Stimulated activated naive CD8-positive, alpha-beta T cell treated with anti-CD3 and anti-CD28 coated beads, Interleukin-15, amount 100 ng/mL, for 72 hours (primary cell): ENCODE results near the gene PTPRT.

Experiments used
- ATAC-seq: fragments of 150-1000 bp; cut with Tn5 transposase; 2 replicates; pipeline ENCODE4 v1.10.0; 2021; ENCODE audit warnings: mild to moderate bottlenecking, moderate library complexity
- DNase-seq, 2 donors: peaks; one replicate each; pipeline ENCODE4 v3.0.0; 2021 to 2022
- H3K27ac Mint-ChIP-seq, 2 donors: one replicate each; pipeline ENCODE4 v1.8.0; 2022; ENCODE audit warnings: mild to moderate bottlenecking in 2 of 2, mixed read lengths in 2 of 2, moderate library complexity in 2 of 2
- H3K27me3 Mint-ChIP-seq: one replicate; pipeline ENCODE4 v1.8.0; 2022; ENCODE audit warnings: mixed read lengths
- H3K4me1 Mint-ChIP-seq: one replicate; pipeline ENCODE4 v1.8.0; 2022; ENCODE audit warnings: mild to moderate bottlenecking, mixed read lengths
- H3K4me3 Mint-ChIP-seq, 2 donors: one replicate each; pipeline ENCODE4 v1.8.0; 2022; ENCODE audit warnings: mild to moderate bottlenecking in 2 of 2, mixed read lengths in 2 of 2, moderate library complexity in 1 of 2
- H3K9me3 Mint-ChIP-seq, 2 donors: one replicate each; pipeline ENCODE4 v1.8.0; 2022; ENCODE audit warnings: mixed read lengths in 2 of 2

PTPRT gene

GRCh38 chr20:42588847-42589246 is 600.9 kb downstream of the PTPRT start:
- H3K4me3 Mint-ChIP-seq = no peak overlapping the region
- H3K4me1 Mint-ChIP-seq = no peaks in the 10 kb centered on the region
- no peak overlapping the region for H3K27ac Mint-ChIP-seq
- DNase-seq = no peak
- no peak for ATAC-seq
- no peaks in the 10 kb centered on the region for H3K9me3 Mint-ChIP-seq
- no peaks in the 10 kb centered on the region for H3K27me3 Mint-ChIP-seq

DNA sequence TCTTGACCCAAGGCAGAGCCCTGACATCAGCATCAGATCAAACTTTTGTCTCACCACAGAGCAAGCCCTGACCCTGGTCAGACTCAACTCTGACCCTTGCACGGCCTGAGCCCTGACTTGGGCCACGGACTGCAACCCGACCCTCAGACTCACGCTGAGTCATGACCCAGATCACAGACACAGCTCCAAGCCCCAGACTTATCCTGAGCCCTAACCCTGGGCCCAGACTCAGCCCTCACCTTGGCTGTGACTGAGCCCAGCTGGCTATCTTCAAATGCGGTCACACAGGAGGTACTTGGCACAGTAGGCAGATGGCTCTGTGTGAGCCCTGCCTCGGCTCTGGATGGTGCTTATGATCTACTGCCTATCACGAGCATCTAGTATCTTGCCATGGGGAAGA is 602.3 kb downstream of the PTPRT start:
- no peak overlapping the region for H3K27ac Mint-ChIP-seq
- no peaks in the 10 kb centered on the region for H3K4me1 Mint-ChIP-seq
- no peak for DNase-seq
- H3K27me3 Mint-ChIP-seq = no peaks in the 10 kb centered on the region
- H3K9me3 Mint-ChIP-seq = no peaks in the 10 kb centered on the region
- H3K4me3 Mint-ChIP-seq = no peak overlapping the region
- no peak for ATAC-seq

DNA sequence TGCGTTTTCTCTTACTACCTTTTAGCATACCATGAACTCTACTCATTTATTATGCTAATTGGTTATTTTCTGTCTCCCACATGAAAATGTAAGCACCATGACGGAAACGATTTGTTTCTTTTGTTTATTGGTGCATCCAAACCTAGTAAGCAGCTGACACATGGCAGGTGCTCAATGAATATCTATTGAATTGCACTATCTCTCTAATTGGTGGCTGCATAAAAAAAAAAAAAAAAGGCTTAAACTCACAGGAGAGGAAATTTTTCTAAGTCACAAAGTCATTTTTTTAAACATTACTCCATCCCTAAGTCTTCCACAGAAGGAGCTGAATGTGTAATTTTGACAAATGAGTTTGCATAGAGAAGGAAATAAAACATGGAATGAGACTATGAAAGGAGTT is 608.4 kb downstream of the PTPRT start:
- Mint-ChIP-seq H3K27me3 (no peaks in the 10 kb centered on the region), H3K4me1 (no peaks in the 10 kb centered on the region), H3K4me3 (no peak overlapping the region), H3K27ac (no peak overlapping the region), H3K9me3 (peaks cover 7 to 9% of the 10 kb centered on the region in 2 donors)
- no peak for ATAC-seq
- no peak for DNase-seq

DNA sequence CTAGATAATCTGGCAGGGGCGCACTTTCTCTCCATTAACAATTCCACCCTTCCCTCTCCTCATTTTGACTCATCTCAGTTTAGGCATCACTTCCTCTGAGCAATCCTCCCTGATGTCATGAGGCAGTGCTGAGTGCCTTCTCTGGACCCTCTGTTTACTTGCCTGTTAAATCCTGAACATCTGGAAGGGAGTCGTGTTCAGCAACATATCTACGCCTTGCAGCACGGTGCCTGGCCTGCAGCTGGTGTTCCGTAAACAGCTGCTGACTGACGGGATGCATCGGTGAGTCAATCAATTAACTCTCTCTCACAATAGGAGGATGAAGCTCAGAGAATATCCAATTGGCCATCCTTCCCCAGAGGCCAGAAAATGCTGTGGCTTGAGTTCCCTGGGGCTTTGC is 613.5 kb downstream of the PTPRT start:
- H3K4me3 Mint-ChIP-seq = no peak overlapping the region
- ATAC-seq (no peak), DNase-seq (no peak)
- no peaks in the 10 kb centered on the region for H3K4me1 Mint-ChIP-seq
- no peaks in the 10 kb centered on the region for H3K27me3 Mint-ChIP-seq
- H3K9me3 Mint-ChIP-seq = peaks cover 4 to 21% of the 10 kb centered on the region in 2 donors
- no peak overlapping the region for H3K27ac Mint-ChIP-seq

GRCh38 chr20:42572320-42573016 is 617.2 kb downstream of the PTPRT start:
- ATAC-seq (no peak), DNase-seq (no peak)
- H3K4me1 Mint-ChIP-seq = no peaks in the 10 kb centered on the region
- no peak overlapping the region for H3K4me3 Mint-ChIP-seq
- no peak overlapping the region for H3K27ac Mint-ChIP-seq
- no peaks in the 10 kb centered on the region for H3K27me3 Mint-ChIP-seq
- H3K9me3 Mint-ChIP-seq = peaks cover 0 to 21% of the 10 kb centered on the region in 2 donors

DNA sequence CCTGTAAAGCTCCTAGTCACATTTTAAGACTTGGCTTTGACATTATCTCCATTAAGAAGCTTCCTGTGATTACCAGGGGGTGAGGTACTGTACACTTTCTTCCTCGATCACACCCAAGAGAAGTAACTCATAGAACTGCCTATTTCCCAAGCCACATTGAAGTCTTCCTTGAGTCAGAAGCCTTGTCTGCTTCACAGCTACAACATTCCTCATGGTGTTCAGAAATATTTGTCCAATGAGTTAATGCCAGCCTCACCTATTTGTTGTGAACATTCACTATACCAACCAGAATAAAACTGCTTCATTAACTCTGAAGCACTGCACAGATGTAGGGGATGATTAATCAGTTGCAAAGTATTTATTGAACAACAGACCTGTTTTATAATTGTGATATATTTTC is 622.3 kb downstream of the PTPRT start:
- Mint-ChIP-seq H3K9me3 (peaks cover 0 to 17% of the 10 kb centered on the region in 2 donors), H3K27ac (no peak overlapping the region), H3K4me1 (no peaks in the 10 kb centered on the region), H3K4me3 (no peak overlapping the region), H3K27me3 (no peaks in the 10 kb centered on the region)
- no peak for DNase-seq
- ATAC-seq = no peak

DNA sequence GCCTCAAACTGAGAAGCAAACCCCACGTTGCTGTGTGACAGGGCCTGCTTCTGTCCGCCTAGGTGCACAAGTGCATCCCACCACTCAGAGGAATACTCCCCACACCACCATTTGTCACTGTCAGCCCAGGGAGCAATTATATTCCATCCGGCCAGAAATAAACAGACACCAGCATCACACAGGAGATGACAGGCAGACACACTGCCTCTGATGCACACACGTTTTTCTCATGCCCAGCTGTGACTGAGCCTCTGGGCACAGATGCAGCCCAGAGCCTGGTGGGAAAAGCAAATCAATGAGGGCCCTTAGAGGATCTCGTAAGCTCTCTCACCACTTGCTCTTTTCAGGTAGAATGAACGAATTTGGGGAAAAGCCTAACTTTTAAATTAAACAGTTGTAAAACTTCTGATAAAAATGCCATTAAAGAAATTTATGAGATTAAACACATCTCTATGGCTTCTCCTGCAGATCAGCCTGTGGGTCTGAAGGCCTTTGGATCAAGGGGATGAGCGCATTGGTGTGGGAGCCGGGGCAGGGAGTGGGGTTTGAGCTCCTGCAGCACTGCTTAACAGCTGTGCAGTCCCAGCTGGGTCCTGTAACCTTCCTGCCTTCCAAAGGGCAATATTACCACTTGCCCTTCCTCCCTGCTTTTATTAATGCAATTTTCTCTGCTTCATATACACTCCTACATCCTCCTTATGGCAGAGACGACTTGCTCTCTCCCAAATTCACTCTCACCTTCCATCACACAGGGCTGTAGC is 624.3 kb downstream of the PTPRT start:
- H3K4me1 Mint-ChIP-seq = no peaks in the 10 kb centered on the region
- H3K27me3 Mint-ChIP-seq = no peaks in the 10 kb centered on the region

DNA sequence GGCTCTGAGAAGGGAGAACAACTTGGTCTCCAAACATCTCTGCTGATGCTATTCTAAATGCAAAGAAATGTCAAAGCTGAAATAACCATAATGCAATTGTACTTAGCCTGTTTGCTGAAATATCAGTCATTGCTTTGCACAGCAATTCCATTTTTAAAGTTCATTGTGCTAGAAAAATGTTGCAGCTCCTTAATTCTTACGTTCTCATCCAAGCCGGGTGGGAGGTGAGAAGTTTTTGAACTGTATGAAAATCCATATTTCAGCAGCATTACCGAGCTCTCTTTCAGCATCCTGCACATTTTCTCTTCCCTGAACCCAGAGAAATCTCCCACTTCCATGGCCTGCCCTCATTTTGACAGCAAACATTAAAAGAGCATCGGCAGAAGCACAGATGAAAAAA is 630.0 kb downstream of the PTPRT start:
- ATAC-seq (no peak), DNase-seq (no peak)
- Mint-ChIP-seq H3K9me3 (no peaks in the 10 kb centered on the region), H3K27me3 (no peaks in the 10 kb centered on the region), H3K4me3 (no peak overlapping the region), H3K4me1 (no peaks in the 10 kb centered on the region), H3K27ac (no peak overlapping the region)

More for the DNA sequence above, 624.3 kb downstream of the PTPRT start:
- Mint-ChIP-seq H3K27ac (no peak overlapping the region), H3K4me3 (no peak overlapping the region), H3K9me3 (no peaks in the 10 kb centered on the region)
- DNase-seq = no peak
- ATAC-seq = no peak

DNA sequence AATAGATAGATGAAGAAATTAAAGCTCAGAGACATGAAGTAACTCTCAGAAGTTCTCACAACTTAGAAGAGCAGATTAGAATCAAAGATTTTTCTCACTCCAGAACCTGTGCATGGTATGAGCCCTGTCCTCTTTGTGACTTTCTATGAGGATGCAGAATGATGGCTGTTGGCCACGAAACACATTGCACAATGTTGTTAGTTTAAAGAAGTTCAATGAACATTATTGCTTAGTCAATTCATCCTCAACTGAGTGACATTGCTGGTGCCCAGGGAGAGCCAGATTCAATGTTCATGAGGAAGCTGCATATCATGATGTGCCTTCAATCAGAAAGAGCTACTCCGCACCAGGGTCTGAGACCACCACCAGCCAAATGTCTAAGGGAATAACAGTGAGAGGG is 633.1 kb downstream of the PTPRT start:
- no peak for ATAC-seq
- DNase-seq = no peak
- no peaks in the 10 kb centered on the region for H3K9me3 Mint-ChIP-seq
- no peaks in the 10 kb centered on the region for H3K4me1 Mint-ChIP-seq
- no peak overlapping the region for H3K27ac Mint-ChIP-seq
- no peak overlapping the region for H3K4me3 Mint-ChIP-seq
- no peaks in the 10 kb centered on the region for H3K27me3 Mint-ChIP-seq

GRCh38 chr20:42553374-42553773 is 636.3 kb downstream of the PTPRT start:
- no peak overlapping the region for H3K27ac Mint-ChIP-seq
- H3K9me3 Mint-ChIP-seq = no peaks in the 10 kb centered on the region
- H3K4me3 Mint-ChIP-seq = no peak overlapping the region
- DNase-seq (no peak), ATAC-seq (no peak)
- H3K27me3 Mint-ChIP-seq = peaks cover 6% of the 10 kb centered on the region
- H3K4me1 Mint-ChIP-seq = no peaks in the 10 kb centered on the region

- no peaks in the 10 kb centered on the region for H3K9me3 Mint-ChIP-seq
- peaks cover 6% of the 10 kb centered on the region for H3K27me3 Mint-ChIP-seq
- no peak overlapping the region for H3K27ac Mint-ChIP-seq
- H3K4me3 Mint-ChIP-seq = no peak overlapping the region
- no peaks in the 10 kb centered on the region for H3K4me1 Mint-ChIP-seq
- ATAC-seq (no peak), DNase-seq (no peak)
Observed at GRCh38 chr20:42549496-42549895, 640.2 kb downstream of the PTPRT start.

DNA sequence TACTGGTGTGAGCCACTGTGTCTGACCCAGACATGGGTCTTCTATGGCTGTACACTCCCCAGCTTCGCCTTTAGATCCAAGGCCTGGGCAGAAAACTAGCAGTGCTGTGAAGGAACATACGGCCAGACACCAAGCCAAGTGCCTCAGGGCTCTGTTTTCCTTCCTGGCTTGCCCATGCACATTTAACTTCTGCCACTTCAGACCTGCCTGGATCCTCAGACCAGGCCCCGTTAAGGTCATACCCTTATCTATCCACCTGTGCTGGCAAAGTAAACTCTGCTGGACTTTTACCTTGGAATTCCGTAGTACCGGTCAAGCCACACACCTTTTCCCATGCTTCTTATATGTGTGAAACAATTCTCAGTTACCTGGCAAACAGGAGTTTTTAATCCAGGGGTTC is 644.8 kb downstream of the PTPRT start:
- DNase-seq = no peak
- H3K4me3 Mint-ChIP-seq = no peak overlapping the region
- H3K4me1 Mint-ChIP-seq = no peaks in the 10 kb centered on the region
- peaks cover 0 to 7% of the 10 kb centered on the region in 2 donors for H3K9me3 Mint-ChIP-seq
- no peak overlapping the region for H3K27ac Mint-ChIP-seq
- H3K27me3 Mint-ChIP-seq = peaks cover 6% of the 10 kb centered on the region
- no peak for ATAC-seq

- Mint-ChIP-seq H3K9me3 (peaks cover 0 to 7% of the 10 kb centered on the region in 2 donors), H3K4me3 (no peak overlapping the region), H3K27ac (no peak overlapping the region), H3K4me1 (no peaks in the 10 kb centered on the region), H3K27me3 (no peaks in the 10 kb centered on the region)
- ATAC-seq (no peak), DNase-seq (no peak)
Observed at GRCh38 chr20:42532831-42533230, 656.9 kb downstream of the PTPRT start.

GRCh38 chr20:42531508-42531961 is 658.2 kb downstream of the PTPRT start:
- Mint-ChIP-seq H3K9me3 (peaks cover 0 to 7% of the 10 kb centered on the region in 2 donors), H3K27me3 (no peaks in the 10 kb centered on the region), H3K4me1 (no peaks in the 10 kb centered on the region), H3K27ac (no peak overlapping the region), H3K4me3 (no peak overlapping the region)
- ATAC-seq = no peak
- no peak for DNase-seq

DNA sequence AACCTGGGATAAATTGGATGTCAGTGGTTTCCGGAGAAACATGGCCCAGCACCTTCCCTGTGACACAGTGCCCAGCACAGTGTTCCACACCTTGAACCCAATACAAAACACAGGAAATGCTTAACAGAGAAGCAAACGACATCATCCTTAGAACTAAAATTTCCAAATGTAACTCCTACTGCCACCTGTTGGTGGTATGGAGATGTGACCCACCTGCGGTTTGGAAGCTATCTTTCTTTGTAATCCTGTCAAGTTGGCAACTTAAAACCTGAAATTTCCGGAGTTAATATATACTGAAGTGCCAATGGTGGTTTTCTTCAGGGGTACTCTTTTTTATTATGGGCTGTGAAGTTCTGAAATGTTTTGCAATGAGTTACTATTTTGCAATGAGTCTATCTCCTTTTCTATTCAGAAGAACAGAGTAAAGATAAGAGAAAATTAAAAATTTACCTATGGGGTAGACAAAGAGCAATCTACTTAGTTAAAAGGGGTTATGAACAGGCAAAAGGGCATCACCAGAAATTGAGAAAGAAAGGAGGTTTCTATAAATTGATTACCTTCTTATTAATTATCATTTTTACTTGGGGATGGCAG is 658.8 kb downstream of the PTPRT start:
- Mint-ChIP-seq H3K4me1 (no peaks in the 10 kb centered on the region), H3K27me3 (no peaks in the 10 kb centered on the region), H3K4me3 (no peak overlapping the region), H3K27ac (no peak overlapping the region), H3K9me3 (peaks cover 0 to 7% of the 10 kb centered on the region in 2 donors)
- DNase-seq = no peak
- no peak for ATAC-seq

GRCh38 chr20:42530191-42530590 is 659.5 kb downstream of the PTPRT start:
- DNase-seq (no peak), ATAC-seq (no peak)
- H3K4me3 Mint-ChIP-seq = no peak overlapping the region
- H3K9me3 Mint-ChIP-seq = peaks cover 0 to 7% of the 10 kb centered on the region in 2 donors
- H3K27me3 Mint-ChIP-seq = no peaks in the 10 kb centered on the region
- no peaks in the 10 kb centered on the region for H3K4me1 Mint-ChIP-seq
- H3K27ac Mint-ChIP-seq = no peak overlapping the region
